Mesothelial cell of epicardium (in vitro differentiated cells): ENCODE results near the gene FAM83D. TPM values are rescaled to one million over a fixed set of nuclear protein-coding genes. Genes with fewer than 3 reads are reported as not detected.

Experiments used
- DNase-seq, 2 experiments: peaks; one replicate each; pipeline ENCODE4 v3.0.0; 2021; ENCODE audit warnings: low spot score in 2 of 2; ENCODE audit not compliant: unreplicated experiment in 2 of 2
- H3K27ac Mint-ChIP-seq: 2 replicates; pipeline ENCODE4 v1.8.0; 2021; ENCODE audit warnings: mixed read lengths
- H3K27me3 Mint-ChIP-seq: 2 replicates; pipeline ENCODE4 v1.8.0; 2021; ENCODE audit warnings: low read depth, mixed read lengths
- H3K36me3 Mint-ChIP-seq: 2 replicates; pipeline ENCODE4 v1.8.0; 2021; ENCODE audit warnings: mixed read lengths
- H3K4me1 Mint-ChIP-seq: 2 replicates; pipeline ENCODE4 v1.8.0; 2021; ENCODE audit warnings: mixed read lengths
- H3K4me3 Mint-ChIP-seq: 2 replicates; pipeline ENCODE4 v1.8.0; 2021; ENCODE audit warnings: mild to moderate bottlenecking, moderate library complexity, mixed read lengths
- H3K9me3 Mint-ChIP-seq: 2 replicates; pipeline ENCODE4 v1.8.0; 2021; ENCODE audit warnings: mixed read lengths
- CTCF ChIP-seq: fragments of 200-600 bp; sonication (generic); IDR thresholded peaks from one replicate; pipeline ENCODE4 v1.5.0; 2021; ENCODE audit warnings: antibody characterized with exemption; ENCODE audit not compliant: unreplicated experiment
- total RNA-seq: library from RNA; stranded (reverse); gene quantifications from 3 replicates; pipeline ENCODE4 v1.2.1, GENCODE V29; 2021

The FAM83D gene
- total RNA-seq, 1 donor from 2014 or later, result 11.5 TPM

GRCh38 chr20:38962044-38962927, 36.1 kb downstream of the FAM83D start, which contains the start of gene DHX35:
Gene DHX35, plus strand, starts transcription at chr20:38962344. Its CDS starts 24 bp downstream, at chr20:38962368.
- Mint-ChIP-seq H3K27ac (peak within 1 kb of the TSS; percentile 97), H3K27me3 (no peaks in the 10 kb centered on the region)

DNA sequence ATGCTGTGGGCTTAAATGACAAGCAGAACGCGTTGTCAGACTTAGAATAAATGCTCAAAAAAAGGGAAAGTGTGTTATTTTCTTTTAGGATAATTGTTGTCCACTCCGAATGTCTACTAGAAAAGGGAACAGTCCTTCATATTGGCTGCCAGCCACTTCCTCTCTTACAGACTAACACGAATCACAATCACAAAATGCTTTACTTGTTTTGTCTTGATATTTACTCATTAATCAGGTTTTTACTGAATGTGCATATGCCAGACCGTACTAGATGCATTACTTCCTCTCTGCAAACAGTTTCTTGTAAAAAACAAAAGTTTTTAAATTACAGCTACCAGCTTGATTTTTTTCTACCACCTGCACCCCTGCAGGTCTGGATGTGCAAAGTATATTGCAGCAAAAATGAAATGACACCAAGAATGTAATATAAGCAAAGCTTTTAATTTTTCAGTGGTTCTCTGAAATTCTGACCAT, 36.7 kb downstream of the FAM83D start:
- Mint-ChIP-seq H3K4me1 (peaks cover 19% of the 10 kb centered on the region), H3K27ac (peak overlapping the region; percentile 97), H3K4me3 (peak overlapping the region; percentile 94), H3K36me3 (peaks cover 6% of the 10 kb centered on the region), H3K27me3 (no peaks in the 10 kb centered on the region), H3K9me3 (no peaks in the 10 kb centered on the region)
- no peak for DNase-seq
- TF ChIP-seq CTCF, result no peak

More at GRCh38 chr20:38962044-38962927, 36.1 kb downstream of the FAM83D start, which contains the start of gene DHX35:
- peak within 1 kb of the TSS; percentile 94 for H3K4me3 Mint-ChIP-seq
- H3K36me3 Mint-ChIP-seq, result peaks cover 6% of the 10 kb centered on the region
- DNase-seq, result peak; percentile 97 to 98
- TF ChIP-seq CTCF, result no peak
- H3K4me1 Mint-ChIP-seq, result peaks cover 19% of the 10 kb centered on the region
- H3K9me3 Mint-ChIP-seq, result no peaks in the 10 kb centered on the region

DNA sequence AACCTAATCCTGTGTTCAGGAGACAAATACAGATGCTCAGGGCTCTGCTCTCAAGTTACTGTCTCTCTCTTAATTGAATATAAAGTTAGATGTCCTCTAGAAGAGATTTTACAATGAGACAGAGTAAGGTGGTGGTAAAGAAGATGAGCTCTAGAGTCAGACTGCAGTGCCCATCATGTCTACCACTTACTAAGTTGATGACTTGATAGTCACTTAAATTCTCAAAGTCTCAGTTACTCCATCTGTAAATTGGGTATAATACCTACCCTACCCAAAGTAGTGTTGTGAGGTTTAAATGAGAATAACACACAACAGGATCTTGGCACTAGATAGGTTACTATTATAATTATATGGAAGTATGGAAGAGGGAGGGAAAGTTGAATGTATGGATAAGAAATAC, 37.5 kb downstream of the FAM83D start:
- no peak for DNase-seq
- H3K4me1 Mint-ChIP-seq, result peaks cover 19% of the 10 kb centered on the region
- no peak overlapping the region for H3K27ac Mint-ChIP-seq
- no peaks in the 10 kb centered on the region for H3K9me3 Mint-ChIP-seq
- peaks cover 6% of the 10 kb centered on the region for H3K36me3 Mint-ChIP-seq
- no peaks in the 10 kb centered on the region for H3K27me3 Mint-ChIP-seq
- H3K4me3 Mint-ChIP-seq, result peak overlapping the region; percentile 94
- no peak for TF ChIP-seq CTCF

- no peaks in the 10 kb centered on the region for H3K9me3 Mint-ChIP-seq
- H3K27ac Mint-ChIP-seq, result no peak overlapping the region
- no peak for TF ChIP-seq CTCF
- no peak for DNase-seq
- H3K4me1 Mint-ChIP-seq, result peaks cover 19% of the 10 kb centered on the region
- H3K4me3 Mint-ChIP-seq, result no peak overlapping the region
- H3K36me3 Mint-ChIP-seq, result peaks cover 6% of the 10 kb centered on the region
- H3K27me3 Mint-ChIP-seq, result no peaks in the 10 kb centered on the region
These were observed 39.0 kb downstream of the FAM83D start for GRCh38 chr20:38965264-38965663.

- no peak for TF ChIP-seq CTCF
- no peak for DNase-seq
- no peak overlapping the region for H3K27ac Mint-ChIP-seq
- no peaks in the 10 kb centered on the region for H3K27me3 Mint-ChIP-seq
- peaks cover 12% of the 10 kb centered on the region for H3K36me3 Mint-ChIP-seq
- no peak overlapping the region for H3K4me3 Mint-ChIP-seq
- H3K4me1 Mint-ChIP-seq, result peaks cover 3% of the 10 kb centered on the region
- no peaks in the 10 kb centered on the region for H3K9me3 Mint-ChIP-seq
These were observed 41.9 kb downstream of the FAM83D start for GRCh38 chr20:38968090-38968489.
